ENCODE results near the gene FUBP3. TPM values are rescaled to one million over a fixed set of nuclear protein-coding genes. Genes with fewer than 3 reads are reported as not detected.

FUBP3 gene
- total RNA-seq, 4 donors from 2014 or later: 47.6 to 62.0 (median 52.4) TPM

GRCh38 chr9:130633336-130634190, 54.2 kb downstream of the FUBP3 start:
- Histone ChIP-seq H3K4me3 (no peak overlapping the region), H3K27me3 (no peaks in the 10 kb centered on the region), H3K4me1 (no peaks in the 10 kb centered on the region), H3K9me3 (no peaks in the 10 kb centered on the region), H3K36me3 (peaks cover 0 to 97% of the 10 kb centered on the region in 2 donors), H3K27ac (no peak overlapping the region)
- no peak for ATAC-seq
- TF ChIP-seq, protein P1, sequence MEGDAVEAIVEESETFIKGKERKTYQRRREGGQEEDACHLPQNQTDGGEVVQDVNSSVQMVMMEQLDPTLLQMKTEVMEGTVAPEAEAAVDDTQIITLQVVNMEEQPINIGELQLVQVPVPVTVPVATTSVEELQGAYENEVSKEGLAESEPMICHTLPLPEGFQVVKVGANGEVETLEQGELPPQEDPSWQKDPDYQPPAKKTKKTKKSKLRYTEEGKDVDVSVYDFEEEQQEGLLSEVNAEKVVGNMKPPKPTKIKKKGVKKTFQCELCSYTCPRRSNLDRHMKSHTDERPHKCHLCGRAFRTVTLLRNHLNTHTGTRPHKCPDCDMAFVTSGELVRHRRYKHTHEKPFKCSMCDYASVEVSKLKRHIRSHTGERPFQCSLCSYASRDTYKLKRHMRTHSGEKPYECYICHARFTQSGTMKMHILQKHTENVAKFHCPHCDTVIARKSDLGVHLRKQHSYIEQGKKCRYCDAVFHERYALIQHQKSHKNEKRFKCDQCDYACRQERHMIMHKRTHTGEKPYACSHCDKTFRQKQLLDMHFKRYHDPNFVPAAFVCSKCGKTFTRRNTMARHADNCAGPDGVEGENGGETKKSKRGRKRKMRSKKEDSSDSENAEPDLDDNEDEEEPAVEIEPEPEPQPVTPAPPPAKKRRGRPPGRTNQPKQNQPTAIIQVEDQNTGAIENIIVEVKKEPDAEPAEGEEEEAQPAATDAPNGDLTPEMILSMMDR (IDR thresholded peaks at IDR 0.05): no peak
- no peak for TF ChIP-seq POLR2AphosphoS5 (IDR thresholded peaks at IDR 0.05)
- TF ChIP-seq EP300 (IDR thresholded peaks at IDR 0.05): no peak
- no peak for TF ChIP-seq POLR2A (IDR thresholded peaks at IDR 0.05)
- 90 to 92% methylated on average over 4 to 8 of the region's 25 CpGs for WGBS, 2 donors (ENCODE audit: low coverage in 1 of 2)

DNA sequence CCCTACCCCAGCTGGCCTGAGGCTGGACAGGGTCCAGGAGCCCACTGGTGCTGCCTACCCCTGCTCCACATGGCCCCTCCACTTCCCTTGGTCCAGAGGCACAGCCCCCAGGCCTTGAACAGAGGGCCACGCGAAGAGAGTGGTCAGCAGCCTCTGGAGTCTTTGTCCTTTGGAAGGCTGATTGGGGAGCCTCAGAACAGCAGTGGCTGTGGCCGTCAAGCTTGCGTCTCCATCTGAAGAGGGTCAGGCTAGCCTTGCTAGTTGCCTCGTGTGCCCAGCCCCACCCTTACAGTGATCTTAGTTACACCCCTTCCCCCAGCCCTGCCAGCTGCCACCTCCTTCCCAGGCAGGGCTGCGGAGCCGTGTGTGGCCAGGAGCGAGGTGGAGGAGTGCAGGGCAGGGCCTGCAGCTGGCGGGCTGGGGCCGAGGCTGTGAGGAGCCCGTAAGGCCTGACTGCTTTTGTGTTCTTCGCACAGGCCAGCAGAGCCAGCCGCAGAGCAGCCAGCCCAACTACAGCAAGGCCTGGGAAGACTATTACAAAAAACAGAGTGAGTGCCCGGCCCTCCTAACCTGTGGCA, 54.9 kb downstream of the FUBP3 start:
- TF ChIP-seq POLR2AphosphoS5 (IDR thresholded peaks at IDR 0.05) (no peak), EP300 (IDR thresholded peaks at IDR 0.05) (no peak), POLR2A (IDR thresholded peaks at IDR 0.05) (no peak)
- TF ChIP-seq, protein P1 (IDR thresholded peaks at IDR 0.05): no peak
- Histone ChIP-seq H3K36me3 (peaks cover 0 to 96% of the 10 kb centered on the region in 2 donors), H3K9me3 (no peaks in the 10 kb centered on the region), H3K27ac (no peak overlapping the region), H3K4me1 (no peaks in the 10 kb centered on the region), H3K4me3 (no peak overlapping the region), H3K27me3 (no peaks in the 10 kb centered on the region)
- WGBS, 2 donors (ENCODE audit: low coverage in 1 of 2): 80 to 83% methylated on average over 2 of the region's 14 CpGs
- no peak for ATAC-seq

DNA sequence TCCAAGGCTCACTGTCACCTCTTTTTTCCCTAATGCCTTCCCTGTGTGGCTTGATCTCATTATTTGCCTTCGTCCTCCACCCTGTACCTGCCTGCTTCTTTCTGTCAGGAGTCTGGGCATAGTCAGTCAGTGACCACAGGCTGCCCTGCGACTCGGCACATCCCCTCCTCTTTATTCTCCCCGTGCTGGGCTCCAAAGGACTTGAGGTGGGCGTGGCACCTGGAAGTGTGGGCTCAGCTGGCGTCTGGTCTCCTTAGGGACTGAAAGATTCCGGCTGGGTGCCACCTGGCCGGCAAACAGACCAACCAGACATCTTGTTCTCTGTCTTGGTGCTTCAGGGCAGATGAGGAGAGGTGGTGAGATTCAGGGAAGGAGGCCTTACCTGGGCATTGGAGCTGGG, 55.4 kb downstream of the FUBP3 start:
- 70 to 89% methylated on average over 1 to 2 of the region's 8 CpGs for WGBS, 2 donors (ENCODE audit: low coverage in 1 of 2)
- no peak for ATAC-seq
- H3K27me3 ChIP-seq: no peaks in the 10 kb centered on the region
- no peak for TF ChIP-seq POLR2AphosphoS5 (IDR thresholded peaks at IDR 0.05)
- TF ChIP-seq EP300 (IDR thresholded peaks at IDR 0.05): no peak
- no peak for TF ChIP-seq POLR2A (IDR thresholded peaks at IDR 0.05)
- TF ChIP-seq, protein P1 (IDR thresholded peaks at IDR 0.05): no peak
- no peak overlapping the region for H3K27ac ChIP-seq
- H3K9me3 ChIP-seq: no peaks in the 10 kb centered on the region
- H3K36me3 ChIP-seq: peaks cover 0 to 91% of the 10 kb centered on the region in 2 donors
- no peaks in the 10 kb centered on the region for H3K4me1 ChIP-seq
- H3K4me3 ChIP-seq: no peak overlapping the region

DNA sequence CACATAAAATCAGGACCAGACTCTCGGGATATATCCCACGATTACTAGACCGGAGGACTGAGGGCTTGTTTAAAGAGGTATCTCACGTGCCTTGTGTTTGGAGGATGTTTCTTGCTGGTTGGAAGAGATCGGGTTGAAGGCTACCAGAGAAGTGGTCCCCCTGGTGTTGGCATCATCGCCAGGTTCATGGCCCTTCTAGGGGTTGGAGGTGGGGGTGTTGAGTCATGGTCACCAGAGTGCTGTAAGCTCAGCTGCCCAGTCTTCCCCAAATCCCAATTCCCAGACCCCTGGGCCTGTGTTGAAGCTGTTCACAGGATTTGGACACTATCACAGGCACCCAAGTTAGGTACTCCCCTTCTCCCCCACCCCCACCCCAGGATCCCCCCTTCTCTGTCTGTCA, 55.9 kb downstream of the FUBP3 start:
- no peak overlapping the region for H3K27ac ChIP-seq
- H3K4me3 ChIP-seq: no peak overlapping the region
- no peaks in the 10 kb centered on the region for H3K9me3 ChIP-seq
- no peak for TF ChIP-seq EP300 (IDR thresholded peaks at IDR 0.05)
- no peak for TF ChIP-seq POLR2A (IDR thresholded peaks at IDR 0.05)
- TF ChIP-seq, protein P1 (IDR thresholded peaks at IDR 0.05): no peak
- no peak for TF ChIP-seq POLR2AphosphoS5 (IDR thresholded peaks at IDR 0.05)
- no peak for ATAC-seq
- peaks cover 0 to 86% of the 10 kb centered on the region in 2 donors for H3K36me3 ChIP-seq
- 81 to 100% methylated on average over 3 of the region's 6 CpGs for WGBS, 2 donors (ENCODE audit: low coverage in 1 of 2)
- H3K4me1 ChIP-seq: no peaks in the 10 kb centered on the region
- no peaks in the 10 kb centered on the region for H3K27me3 ChIP-seq

Data from gastroesophageal sphincter (tissue), 4 donors.